ENCODE measurements around the gene PCOLCE2. TPM values are rescaled to one million over a fixed set of nuclear protein-coding genes. Genes with fewer than 3 reads are reported as not detected.

The PCOLCE2 gene
- total and polyA plus RNA-seq, 2 donors (not counting 1 experiment from before 2014, with no cell fraction given) = 4.8 to 26.3 TPM

- H3K36me3 ChIP-seq (ENCODE audit: control insufficient read depth, insufficient read depth, low read length) = no peaks in the 10 kb centered on the region
- TF ChIP-seq CTCF (conservative IDR thresholded peaks at IDR 0.05 in 1 of 2, IDR thresholded peaks at IDR 0.05 in 1 of 2; ENCODE audit: low read depth in 1 of 2, low read length in 2 of 2) (no peak), EZH2 (IDR thresholded peaks at IDR 0.05; ENCODE audit: low read length, missing control alignments) (no peak)
- no peaks in the 10 kb centered on the region for H3K9me3 ChIP-seq (ENCODE audit: control insufficient read depth, insufficient read depth, low read depth, low read length)
- no peak overlapping the region for H3K4me3 ChIP-seq (replicated peaks in 1 of 4; ENCODE audit: control extremely low read depth in 1 of 4, insufficient read depth in 1 of 4, low read depth in 3 of 4, low read length in 4 of 4)
- H2AFZ ChIP-seq (ENCODE audit: low read length) = no peak overlapping the region
- peak in 1 of 2 donors; percentile 50 for DNase-seq (ENCODE audit: low read depth in 2 of 2)
- no peaks in the 10 kb centered on the region for H3K4me1 ChIP-seq (ENCODE audit: control insufficient read depth, extremely low read depth, insufficient read depth, low read length)
- H4K20me1 ChIP-seq (ENCODE audit: control insufficient read depth, extremely low read depth, insufficient read depth, low read length) = no peaks in the 10 kb centered on the region
- no peak overlapping the region for H3K4me2 ChIP-seq (ENCODE audit: extremely low read depth, insufficient read depth, low read length)
- H3K27ac ChIP-seq (ENCODE audit: insufficient read depth, low read length) = no peak overlapping the region
- no peaks in the 10 kb centered on the region for H3K79me2 ChIP-seq (ENCODE audit: control insufficient read depth, insufficient read depth, low read length)
- peaks cover 3% of the 10 kb centered on the region for H3K27me3 ChIP-seq (ENCODE audit: control insufficient read depth, insufficient read depth, low read length)
- H3K9ac ChIP-seq (ENCODE audit: insufficient read depth, low read length) = no peak overlapping the region
Observed at GRCh38 chr3:142925140-142925539, 36.3 kb upstream of the PCOLCE2 start.

DNA sequence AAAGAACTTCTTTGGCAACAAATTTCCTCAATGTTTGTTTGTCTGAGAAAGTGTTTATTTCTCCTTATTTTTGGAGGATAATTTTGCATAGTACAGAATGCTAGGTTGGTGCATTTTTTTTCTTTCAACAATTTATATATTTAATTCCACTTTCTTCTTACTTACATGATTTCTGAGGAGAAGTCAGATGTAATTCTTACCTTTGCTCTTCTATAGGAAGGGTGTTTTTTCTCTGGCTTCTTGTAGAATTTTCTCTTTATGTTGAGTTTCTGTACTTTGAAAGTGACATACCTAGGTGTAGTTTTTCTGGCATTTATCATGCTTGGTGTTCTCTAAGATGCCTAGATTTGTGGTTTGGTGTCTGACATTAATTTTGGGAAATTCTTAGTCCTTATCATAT lies 34.8 kb upstream of the PCOLCE2 start:
- no peaks in the 10 kb centered on the region for H3K36me3 ChIP-seq (ENCODE audit: control insufficient read depth, insufficient read depth, low read length)
- peaks cover 3% of the 10 kb centered on the region for H3K27me3 ChIP-seq (ENCODE audit: control insufficient read depth, insufficient read depth, low read length)
- no peak overlapping the region for H3K9ac ChIP-seq (ENCODE audit: insufficient read depth, low read length)
- no peak overlapping the region for H3K27ac ChIP-seq (ENCODE audit: insufficient read depth, low read length)
- no peaks in the 10 kb centered on the region for H4K20me1 ChIP-seq (ENCODE audit: control insufficient read depth, extremely low read depth, insufficient read depth, low read length)
- H3K79me2 ChIP-seq (ENCODE audit: control insufficient read depth, insufficient read depth, low read length) = no peaks in the 10 kb centered on the region
- H3K9me3 ChIP-seq (ENCODE audit: control insufficient read depth, insufficient read depth, low read depth, low read length) = no peaks in the 10 kb centered on the region
- H2AFZ ChIP-seq (ENCODE audit: low read length) = no peak overlapping the region
- H3K4me2 ChIP-seq (ENCODE audit: extremely low read depth, insufficient read depth, low read length) = no peak overlapping the region
- no peak overlapping the region for H3K4me3 ChIP-seq (replicated peaks in 1 of 4; ENCODE audit: control extremely low read depth in 1 of 4, insufficient read depth in 1 of 4, low read depth in 3 of 4, low read length in 4 of 4)
- no peak for TF ChIP-seq EZH2 (IDR thresholded peaks at IDR 0.05; ENCODE audit: low read length, missing control alignments)
- TF ChIP-seq CTCF (conservative IDR thresholded peaks at IDR 0.05 in 1 of 2, IDR thresholded peaks at IDR 0.05 in 1 of 2; ENCODE audit: low read depth in 1 of 2, low read length in 2 of 2) = no peak
- no peak for DNase-seq (ENCODE audit: low read depth in 2 of 2)
- H3K4me1 ChIP-seq (ENCODE audit: control insufficient read depth, extremely low read depth, insufficient read depth, low read length) = no peaks in the 10 kb centered on the region

DNA sequence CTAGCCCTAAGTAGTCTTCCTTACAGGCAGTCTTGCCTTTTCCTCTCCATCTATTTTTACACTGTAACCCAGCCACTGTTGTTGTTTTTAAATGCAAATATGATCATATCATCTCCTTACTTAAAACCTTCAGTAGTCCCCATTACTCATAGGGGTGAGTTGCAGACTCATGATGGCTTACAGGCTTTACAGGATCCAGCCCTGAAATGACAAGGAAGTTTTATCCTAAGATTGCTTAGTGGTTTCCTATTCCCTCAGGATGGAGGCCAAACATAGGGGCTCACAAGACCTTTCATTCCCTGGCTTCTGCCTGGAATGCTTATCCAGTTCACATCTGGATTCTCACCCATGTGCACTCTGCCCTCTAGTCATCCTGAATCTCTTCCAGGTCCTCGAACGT lies 27.7 kb upstream of the PCOLCE2 start:
- Histone ChIP-seq H3K79me2 (ENCODE audit: control insufficient read depth, insufficient read depth, low read length) (no peaks in the 10 kb centered on the region), H3K27me3 (ENCODE audit: control insufficient read depth, insufficient read depth, low read length) (no peaks in the 10 kb centered on the region), H2AFZ (ENCODE audit: low read length) (no peak overlapping the region), H3K4me1 (ENCODE audit: control insufficient read depth, extremely low read depth, insufficient read depth, low read length) (no peaks in the 10 kb centered on the region), H3K4me3 (replicated peaks in 1 of 4; ENCODE audit: control extremely low read depth in 1 of 4, insufficient read depth in 1 of 4, low read depth in 3 of 4, low read length in 4 of 4) (no peak overlapping the region), H3K4me2 (ENCODE audit: extremely low read depth, insufficient read depth, low read length) (no peak overlapping the region), H4K20me1 (ENCODE audit: control insufficient read depth, extremely low read depth, insufficient read depth, low read length) (no peaks in the 10 kb centered on the region), H3K27ac (ENCODE audit: insufficient read depth, low read length) (no peak overlapping the region), H3K36me3 (ENCODE audit: control insufficient read depth, insufficient read depth, low read length) (no peaks in the 10 kb centered on the region), H3K9ac (ENCODE audit: insufficient read depth, low read length) (no peak overlapping the region), H3K9me3 (ENCODE audit: control insufficient read depth, insufficient read depth, low read depth, low read length) (no peaks in the 10 kb centered on the region)
- TF ChIP-seq EZH2 (IDR thresholded peaks at IDR 0.05; ENCODE audit: low read length, missing control alignments) (no peak), CTCF (conservative IDR thresholded peaks at IDR 0.05 in 1 of 2, IDR thresholded peaks at IDR 0.05 in 1 of 2; ENCODE audit: low read depth in 1 of 2, low read length in 2 of 2) (no peak)
- no peak for DNase-seq (ENCODE audit: low read depth in 2 of 2)
